ENCODE results near the gene FTH1. TPM values are rescaled to one million over a fixed set of nuclear protein-coding genes. Genes with fewer than 3 reads are reported as not detected.

FTH1 gene
- total and polyA plus RNA-seq, 2 of the 13 experiments (the other 11 are each of a cell fraction or from before 2014, with no cell fraction given): 607 to 760 TPM

DNA sequence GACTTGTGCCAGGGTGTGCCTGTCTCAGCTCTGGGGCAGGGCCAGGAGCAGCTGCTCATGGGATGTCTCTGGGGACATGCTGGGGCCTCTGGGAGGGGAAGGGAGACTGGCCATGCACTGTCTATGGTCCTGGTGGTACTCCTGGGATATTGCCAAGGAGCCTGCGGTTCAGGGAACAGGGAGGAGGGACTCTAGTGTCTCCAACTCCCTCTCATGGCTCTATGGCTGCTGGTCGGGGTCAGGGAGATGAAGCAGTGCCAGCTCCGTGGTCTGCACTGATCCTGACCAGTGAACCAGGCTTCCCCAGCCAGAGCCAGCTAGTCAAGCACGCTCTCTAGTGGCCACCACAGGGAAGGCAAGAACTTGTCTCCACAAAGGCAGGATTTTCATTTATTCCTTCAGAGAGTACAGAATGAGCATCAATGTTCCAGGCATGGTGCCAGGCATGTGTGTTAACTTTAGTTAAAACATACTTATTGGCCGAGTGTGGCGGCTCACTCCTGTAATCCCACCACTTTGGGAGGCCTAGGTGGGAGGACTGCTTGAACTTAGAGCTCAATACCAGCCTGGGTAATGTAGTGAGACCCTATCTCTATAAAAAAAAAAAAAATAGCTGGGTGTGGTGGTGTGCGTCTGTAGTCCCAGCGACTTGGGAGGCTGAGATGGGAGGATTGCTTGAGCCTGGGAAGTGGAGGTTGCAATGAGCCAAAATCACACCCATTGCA is 19.8 kb downstream of the FTH1 start (continued):
- TF ChIP-seq SETDB1 (CRISPR knock-in tag; IDR thresholded peaks at IDR 0.05; ENCODE audit: borderline replicate concordance): no peak
- no peak for TF ChIP-seq POLR2A (IDR thresholded peaks at IDR 0.05; ENCODE audit: insufficient read depth in 1 of 2, low read depth in 2 of 2, low read length in 2 of 2)
- TF ChIP-seq, protein P1, sequence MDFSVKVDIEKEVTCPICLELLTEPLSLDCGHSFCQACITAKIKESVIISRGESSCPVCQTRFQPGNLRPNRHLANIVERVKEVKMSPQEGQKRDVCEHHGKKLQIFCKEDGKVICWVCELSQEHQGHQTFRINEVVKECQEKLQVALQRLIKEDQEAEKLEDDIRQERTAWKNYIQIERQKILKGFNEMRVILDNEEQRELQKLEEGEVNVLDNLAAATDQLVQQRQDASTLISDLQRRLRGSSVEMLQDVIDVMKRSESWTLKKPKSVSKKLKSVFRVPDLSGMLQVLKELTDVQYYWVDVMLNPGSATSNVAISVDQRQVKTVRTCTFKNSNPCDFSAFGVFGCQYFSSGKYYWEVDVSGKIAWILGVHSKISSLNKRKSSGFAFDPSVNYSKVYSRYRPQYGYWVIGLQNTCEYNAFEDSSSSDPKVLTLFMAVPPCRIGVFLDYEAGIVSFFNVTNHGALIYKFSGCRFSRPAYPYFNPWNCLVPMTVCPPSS (IDR thresholded peaks at IDR 0.05): no peak
- TF ChIP-seq RBAK (CRISPR knock-in tag; IDR thresholded peaks at IDR 0.05): no peak
- TF ChIP-seq, protein P2, sequence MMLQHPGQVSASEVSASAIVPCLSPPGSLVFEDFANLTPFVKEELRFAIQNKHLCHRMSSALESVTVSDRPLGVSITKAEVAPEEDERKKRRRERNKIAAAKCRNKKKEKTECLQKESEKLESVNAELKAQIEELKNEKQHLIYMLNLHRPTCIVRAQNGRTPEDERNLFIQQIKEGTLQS (CRISPR knock-in tag; IDR thresholded peaks at IDR 0.05): no peak
- TF ChIP-seq, protein P3, sequence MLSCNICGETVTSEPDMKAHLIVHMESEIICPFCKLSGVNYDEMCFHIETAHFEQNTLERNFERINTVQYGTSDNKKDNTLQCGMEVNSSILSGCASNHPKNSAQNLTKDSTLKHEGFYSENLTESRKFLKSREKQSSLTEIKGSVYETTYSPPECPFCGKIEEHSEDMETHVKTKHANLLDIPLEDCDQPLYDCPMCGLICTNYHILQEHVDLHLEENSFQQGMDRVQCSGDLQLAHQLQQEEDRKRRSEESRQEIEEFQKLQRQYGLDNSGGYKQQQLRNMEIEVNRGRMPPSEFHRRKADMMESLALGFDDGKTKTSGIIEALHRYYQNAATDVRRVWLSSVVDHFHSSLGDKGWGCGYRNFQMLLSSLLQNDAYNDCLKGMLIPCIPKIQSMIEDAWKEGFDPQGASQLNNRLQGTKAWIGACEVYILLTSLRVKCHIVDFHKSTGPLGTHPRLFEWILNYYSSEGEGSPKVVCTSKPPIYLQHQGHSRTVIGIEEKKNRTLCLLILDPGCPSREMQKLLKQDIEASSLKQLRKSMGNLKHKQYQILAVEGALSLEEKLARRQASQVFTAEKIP (CRISPR knock-in tag; IDR thresholded peaks at IDR 0.05; ENCODE audit: borderline replicate concordance): no peak
- TF ChIP-seq THAP11 (CRISPR knock-in tag; IDR thresholded peaks at IDR 0.05): peak; percentile 58; the same call in 1 of the 2 replicates
- 0 out of 2 replicates have a peak, but pooled peaks have one; percentile 20 for TF ChIP-seq GATAD2A (CRISPR knock-in tag; IDR thresholded peaks at IDR 0.05)
- TF ChIP-seq, protein P4, sequence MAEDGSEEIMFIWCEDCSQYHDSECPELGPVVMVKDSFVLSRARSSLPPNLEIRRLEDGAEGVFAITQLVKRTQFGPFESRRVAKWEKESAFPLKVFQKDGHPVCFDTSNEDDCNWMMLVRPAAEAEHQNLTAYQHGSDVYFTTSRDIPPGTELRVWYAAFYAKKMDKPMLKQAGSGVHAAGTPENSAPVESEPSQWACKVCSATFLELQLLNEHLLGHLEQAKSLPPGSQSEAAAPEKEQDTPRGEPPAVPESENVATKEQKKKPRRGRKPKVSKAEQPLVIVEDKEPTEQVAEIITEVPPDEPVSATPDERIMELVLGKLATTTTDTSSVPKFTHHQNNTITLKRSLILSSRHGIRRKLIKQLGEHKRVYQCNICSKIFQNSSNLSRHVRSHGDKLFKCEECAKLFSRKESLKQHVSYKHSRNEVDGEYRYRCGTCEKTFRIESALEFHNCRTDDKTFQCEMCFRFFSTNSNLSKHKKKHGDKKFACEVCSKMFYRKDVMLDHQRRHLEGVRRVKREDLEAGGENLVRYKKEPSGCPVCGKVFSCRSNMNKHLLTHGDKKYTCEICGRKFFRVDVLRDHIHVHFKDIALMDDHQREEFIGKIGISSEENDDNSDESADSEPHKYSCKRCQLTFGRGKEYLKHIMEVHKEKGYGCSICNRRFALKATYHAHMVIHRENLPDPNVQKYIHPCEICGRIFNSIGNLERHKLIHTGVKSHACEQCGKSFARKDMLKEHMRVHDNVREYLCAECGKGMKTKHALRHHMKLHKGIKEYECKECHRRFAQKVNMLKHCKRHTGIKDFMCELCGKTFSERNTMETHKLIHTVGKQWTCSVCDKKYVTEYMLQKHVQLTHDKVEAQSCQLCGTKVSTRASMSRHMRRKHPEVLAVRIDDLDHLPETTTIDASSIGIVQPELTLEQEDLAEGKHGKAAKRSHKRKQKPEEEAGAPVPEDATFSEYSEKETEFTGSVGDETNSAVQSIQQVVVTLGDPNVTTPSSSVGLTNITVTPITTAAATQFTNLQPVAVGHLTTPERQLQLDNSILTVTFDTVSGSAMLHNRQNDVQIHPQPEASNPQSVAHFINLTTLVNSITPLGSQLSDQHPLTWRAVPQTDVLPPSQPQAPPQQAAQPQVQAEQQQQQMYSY (CRISPR knock-in tag; IDR thresholded peaks at IDR 0.05): peak; percentile 76
- no peak for TF ChIP-seq ONECUT2 (CRISPR knock-in tag; IDR thresholded peaks at IDR 0.05)
- no peak for TF ChIP-seq ATAD3A (CRISPR knock-in tag; IDR thresholded peaks at IDR 0.05)
- no peak for TF ChIP-seq EEA1 (CRISPR knock-in tag; IDR thresholded peaks at IDR 0.05; ENCODE audit: borderline replicate concordance)
- no peak for TF ChIP-seq PAWR (CRISPR knock-in tag; IDR thresholded peaks at IDR 0.05; ENCODE audit: borderline replicate concordance)
- peak; percentile 79; the same call in 1 of the 2 replicates for TF ChIP-seq ERF (CRISPR knock-in tag; IDR thresholded peaks at IDR 0.05)
- TF ChIP-seq, protein P5, sequence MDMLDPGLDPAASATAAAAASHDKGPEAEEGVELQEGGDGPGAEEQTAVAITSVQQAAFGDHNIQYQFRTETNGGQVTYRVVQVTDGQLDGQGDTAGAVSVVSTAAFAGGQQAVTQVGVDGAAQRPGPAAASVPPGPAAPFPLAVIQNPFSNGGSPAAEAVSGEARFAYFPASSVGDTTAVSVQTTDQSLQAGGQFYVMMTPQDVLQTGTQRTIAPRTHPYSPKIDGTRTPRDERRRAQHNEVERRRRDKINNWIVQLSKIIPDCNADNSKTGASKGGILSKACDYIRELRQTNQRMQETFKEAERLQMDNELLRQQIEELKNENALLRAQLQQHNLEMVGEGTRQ (IDR thresholded peaks at IDR 0.05; ENCODE audit: low read depth, low read length): 0 out of 2 replicates have a peak, but pooled peaks have one; percentile 5
- TF ChIP-seq, protein P5 (CRISPR knock-in tag; IDR thresholded peaks at IDR 0.05; ENCODE audit: borderline replicate concordance): no peak
- no peak for TF ChIP-seq PITX1 (CRISPR knock-in tag; IDR thresholded peaks at IDR 0.05)
- TF ChIP-seq, protein P6, sequence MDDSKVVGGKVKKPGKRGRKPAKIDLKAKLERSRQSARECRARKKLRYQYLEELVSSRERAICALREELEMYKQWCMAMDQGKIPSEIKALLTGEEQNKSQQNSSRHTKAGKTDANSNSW (CRISPR knock-in tag; IDR thresholded peaks at IDR 0.05; ENCODE audit: borderline replicate concordance): no peak
- TF ChIP-seq ZNF788 (CRISPR knock-in tag; IDR thresholded peaks at IDR 0.05; ENCODE audit: borderline replicate concordance): no peak; the same call in 1 of the 2 replicates
- TF ChIP-seq SMAD9 (CRISPR knock-in tag; IDR thresholded peaks at IDR 0.05): no peak
- TF ChIP-seq TCF7L2 (IDR thresholded peaks at IDR 0.05; ENCODE audit: low read depth, low read length): no peak

Data from HepG2 (cell line).